Skeletal muscle cell (primary cell): ENCODE data around the gene YDJC.
"Not testable (repeated sequence)": the region's sequence is repeated elsewhere in the genome, so short reads cannot be mapped to it uniquely, and the experiment has no call there.

Experiments
- DNase-seq: peaks from one replicate; pipeline ENCODE4 v3.0.0-alpha.2; 2010; ENCODE audit warnings: low read depth
- H3K4me3 ChIP-seq: 2 replicates; pipeline ENCODE4 v1.5.1; 2011; ENCODE audit warnings: low read depth, mild to moderate bottlenecking, control low read depth, low read length, moderate library complexity

The YDJC gene, protein sequence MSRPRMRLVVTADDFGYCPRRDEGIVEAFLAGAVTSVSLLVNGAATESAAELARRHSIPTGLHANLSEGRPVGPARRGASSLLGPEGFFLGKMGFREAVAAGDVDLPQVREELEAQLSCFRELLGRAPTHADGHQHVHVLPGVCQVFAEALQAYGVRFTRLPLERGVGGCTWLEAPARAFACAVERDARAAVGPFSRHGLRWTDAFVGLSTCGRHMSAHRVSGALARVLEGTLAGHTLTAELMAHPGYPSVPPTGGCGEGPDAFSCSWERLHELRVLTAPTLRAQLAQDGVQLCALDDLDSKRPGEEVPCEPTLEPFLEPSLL

DNA sequence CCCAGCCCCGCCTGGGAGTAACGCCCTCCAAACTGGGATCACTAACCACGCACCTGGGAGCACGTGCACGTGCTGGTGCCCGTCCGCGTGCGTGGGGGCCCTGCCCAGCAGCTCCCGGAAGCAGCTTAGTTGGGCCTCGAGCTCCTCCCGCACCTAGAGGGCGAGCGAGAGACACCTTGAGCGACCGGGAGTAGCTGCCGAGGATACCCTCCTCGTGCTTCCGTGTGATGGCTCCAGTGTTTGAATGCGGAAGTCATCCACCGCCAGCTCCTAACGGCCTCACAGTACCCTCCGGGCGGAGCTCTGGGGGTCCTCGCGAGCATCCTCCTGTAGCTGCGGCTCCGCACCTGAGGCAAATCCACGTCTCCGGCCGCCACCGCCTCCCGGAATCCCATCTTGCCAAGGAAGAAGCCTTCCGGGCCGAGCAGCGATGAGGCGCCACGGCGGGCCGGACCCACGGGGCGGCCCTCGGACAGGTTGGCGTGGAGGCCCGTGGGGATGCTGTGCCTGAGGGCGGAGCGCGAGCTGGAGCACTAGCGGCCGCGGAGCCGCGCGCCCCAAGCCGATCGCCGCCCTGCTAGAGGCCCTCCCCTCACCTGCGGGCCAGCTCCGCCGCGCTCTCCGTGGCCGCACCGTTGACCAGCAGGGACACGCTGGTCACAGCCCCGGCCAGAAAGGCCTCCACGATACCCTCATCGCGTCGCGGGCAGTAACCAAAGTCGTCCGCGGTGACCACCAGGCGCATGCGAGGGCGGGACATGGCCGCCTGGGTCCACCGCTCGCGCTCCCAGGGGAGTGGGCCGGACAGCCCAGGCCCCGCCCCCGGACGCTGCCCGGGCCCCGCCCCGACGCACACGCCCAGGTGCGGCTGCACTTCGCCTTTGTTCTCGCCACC lies at the start of gene YDJC:
YDJC (minus strand) TSS at position 768 of the 895 bp plus-strand sequence; CDS start at position 760, 8 bp downstream.
- H3K4me3 ChIP-seq = peak within 1 kb of the TSS; percentile 94
- DNase-seq = peak; percentile 60

DNA sequence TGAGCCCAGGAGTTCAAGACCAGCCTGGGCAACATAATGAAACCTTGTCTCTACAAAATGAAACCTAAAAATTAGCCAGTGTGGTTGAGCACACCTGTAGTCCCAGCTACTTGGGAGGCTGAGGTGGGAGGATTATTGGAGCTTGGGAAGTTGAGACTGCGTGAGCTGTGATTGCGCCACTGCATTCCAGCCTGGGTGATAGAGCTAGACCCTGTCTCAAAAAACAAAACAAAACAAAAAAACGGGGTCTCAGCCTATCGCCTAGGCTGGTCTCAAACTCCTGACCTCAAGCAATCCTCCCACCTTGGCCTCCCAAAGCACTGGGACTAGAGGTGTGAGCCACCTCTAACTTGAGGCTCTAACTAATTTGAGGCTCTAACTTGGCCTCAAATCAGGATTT lies 49.6 kb upstream of the YDJC start:
- no peak overlapping the region for H3K4me3 ChIP-seq
- DNase-seq = no peak

DNA sequence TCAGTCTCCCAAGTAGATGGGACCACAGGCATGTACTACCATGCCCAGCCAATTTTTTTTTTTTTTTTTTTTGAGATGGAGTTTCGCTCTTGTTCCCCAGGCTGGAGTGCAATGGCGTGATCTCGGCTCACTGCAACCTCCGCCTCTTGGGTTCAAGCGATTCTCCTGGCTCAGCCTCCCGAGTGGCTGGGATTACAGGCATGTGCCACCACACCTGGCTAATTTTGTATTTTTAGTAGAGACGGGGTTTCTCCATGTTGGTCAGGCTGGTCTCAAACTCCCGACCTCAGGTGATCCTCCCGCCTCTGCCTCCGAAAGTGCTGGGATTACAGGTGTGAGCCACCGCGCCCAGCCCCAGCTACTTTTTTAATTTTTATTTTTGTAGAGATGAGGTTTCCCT lies 49.0 kb upstream of the YDJC start:
- H3K4me3 ChIP-seq = not testable (repeated sequence)

DNA sequence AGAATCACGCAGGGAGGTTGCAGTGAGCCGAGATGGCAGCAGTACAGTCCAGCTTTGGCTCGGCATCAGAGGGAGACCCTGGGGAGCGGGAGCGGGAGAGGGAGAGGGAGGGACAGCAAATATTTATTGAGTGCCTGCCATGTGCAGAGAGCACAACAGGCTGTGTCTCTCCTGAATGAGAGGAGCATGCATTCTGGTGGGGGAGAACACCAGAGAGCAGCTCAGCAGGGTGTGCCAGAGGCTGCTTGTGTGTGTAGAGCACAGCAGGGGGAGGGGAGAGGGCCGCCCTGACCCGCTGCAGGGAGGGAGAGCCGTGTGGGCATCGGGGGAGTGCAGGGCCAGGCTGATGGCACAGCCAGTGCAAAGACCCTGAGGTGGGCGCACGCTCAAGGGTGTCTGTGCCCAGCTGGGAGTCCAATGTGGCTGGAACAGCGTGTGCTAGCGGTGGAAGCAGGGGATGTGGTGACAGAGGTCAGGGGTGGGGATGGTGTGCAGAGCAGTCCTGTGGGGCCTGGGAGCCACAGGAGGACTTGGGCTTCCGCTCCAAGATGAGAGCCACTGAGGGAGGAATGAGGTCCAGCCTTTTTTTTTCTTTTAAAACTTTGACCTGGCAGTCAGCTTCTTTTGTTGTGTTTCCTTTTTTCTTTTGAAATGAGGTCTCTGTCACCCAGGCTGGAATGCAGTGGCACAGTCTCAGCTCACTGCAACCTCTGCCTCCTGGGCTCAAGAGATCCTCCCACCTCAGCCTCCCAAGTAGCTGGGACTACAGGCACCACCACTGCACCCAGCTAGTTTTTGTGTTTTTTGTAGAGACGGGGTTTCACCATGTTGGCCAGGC lies 48.0 kb upstream of the YDJC start:
- DNase-seq = no peak
- H3K4me3 ChIP-seq = no peak overlapping the region

More for the DNA sequence above, 49.0 kb upstream of the YDJC start:
- DNase-seq = not testable (repeated sequence)

DNA sequence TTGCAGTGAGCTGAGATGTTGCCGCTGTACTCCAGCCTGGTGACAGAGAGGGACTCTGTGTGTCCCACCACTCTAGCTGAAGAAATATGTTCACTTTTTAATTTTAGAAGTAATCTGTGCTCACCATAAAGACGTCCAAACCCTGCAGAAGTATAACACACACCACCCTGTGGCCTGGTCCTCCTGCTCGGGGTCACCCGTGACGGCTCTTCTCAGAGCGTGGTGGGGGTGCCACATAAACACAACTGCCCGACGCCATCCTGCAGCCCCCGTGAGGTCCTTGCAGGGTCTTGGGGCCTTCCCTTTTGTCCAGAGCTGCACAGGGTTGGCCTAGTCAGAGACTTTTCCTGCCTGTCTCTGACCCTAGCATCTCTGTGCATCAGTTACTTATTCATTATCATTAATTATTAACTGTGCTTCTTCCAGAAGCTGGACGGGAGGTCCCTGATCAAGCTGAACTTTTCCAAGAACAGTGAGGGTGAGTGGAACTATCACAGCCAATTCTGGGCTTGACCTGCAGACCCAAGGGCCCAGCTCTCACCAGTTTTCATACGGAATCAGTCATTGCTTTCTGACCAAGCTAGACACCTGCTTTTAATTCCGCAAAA lies 44.9 kb upstream of the YDJC start:
- H3K4me3 ChIP-seq = no peak overlapping the region
- DNase-seq = no peak

DNA sequence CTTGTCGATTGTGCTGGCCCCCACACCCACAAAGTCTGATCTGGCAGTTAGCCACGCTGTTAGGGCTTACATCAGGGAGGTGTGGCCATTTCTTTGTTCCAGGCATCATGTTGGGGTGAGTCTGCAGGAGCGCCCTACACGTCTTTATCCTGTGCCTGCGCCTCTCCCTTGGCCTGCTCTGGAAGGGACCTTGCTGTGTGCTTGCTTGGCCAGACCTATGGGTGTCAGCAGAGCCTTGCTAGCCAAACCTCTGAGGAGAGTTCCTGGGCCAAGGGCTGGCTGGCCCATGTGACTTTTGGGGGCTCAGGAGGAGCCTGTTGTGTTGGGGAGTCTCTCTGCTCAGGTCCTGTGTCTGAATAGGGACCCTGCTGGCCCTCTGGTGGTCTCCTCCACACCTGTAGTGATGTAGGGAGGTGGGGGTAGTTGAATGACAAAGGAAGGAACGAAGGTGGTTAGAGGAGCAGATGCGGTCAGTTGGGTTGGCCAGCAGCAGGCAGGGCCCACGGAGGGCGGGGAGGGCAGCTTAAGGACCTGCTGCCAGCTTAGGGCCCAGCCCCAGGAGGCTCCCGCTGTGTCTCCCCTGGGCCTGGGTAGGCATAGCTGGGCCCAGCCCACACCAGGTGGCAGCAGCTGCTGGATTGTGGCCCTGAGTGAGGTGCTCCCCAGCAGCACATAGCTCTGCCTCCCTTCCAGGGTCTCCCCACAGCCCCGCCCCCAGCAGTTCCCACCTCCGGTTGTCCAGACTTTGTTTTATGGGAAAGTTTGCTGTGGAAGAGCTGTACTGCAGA lies 43.9 kb upstream of the YDJC start:
- DNase-seq = no peak
- no peak overlapping the region for H3K4me3 ChIP-seq

DNA sequence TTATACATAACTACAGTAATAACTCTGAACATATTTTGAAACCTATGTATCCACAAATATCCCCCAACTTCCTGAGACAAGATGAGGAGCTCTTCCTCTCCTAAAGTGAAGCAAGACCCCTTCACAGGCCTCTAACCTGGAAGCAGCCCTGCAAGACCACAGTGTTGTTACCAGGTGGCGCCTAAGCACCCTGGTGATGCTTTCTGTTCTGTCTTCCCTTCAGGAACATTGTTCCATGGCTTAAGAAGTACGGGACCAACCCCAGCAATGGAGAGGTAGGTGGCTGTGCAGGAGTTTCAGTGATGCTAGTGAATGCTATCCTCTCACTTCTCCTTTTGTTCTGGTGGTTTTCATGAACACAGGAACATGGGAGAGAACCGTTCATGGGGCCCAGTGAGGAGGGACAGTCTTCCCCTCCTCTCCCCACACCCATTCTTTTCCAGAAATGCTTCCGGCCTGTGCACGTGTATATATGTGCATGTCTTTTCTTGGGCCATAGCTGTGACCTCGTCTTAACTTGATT lies 42.3 kb upstream of the YDJC start:
- DNase-seq = no peak
- no peak overlapping the region for H3K4me3 ChIP-seq

DNA sequence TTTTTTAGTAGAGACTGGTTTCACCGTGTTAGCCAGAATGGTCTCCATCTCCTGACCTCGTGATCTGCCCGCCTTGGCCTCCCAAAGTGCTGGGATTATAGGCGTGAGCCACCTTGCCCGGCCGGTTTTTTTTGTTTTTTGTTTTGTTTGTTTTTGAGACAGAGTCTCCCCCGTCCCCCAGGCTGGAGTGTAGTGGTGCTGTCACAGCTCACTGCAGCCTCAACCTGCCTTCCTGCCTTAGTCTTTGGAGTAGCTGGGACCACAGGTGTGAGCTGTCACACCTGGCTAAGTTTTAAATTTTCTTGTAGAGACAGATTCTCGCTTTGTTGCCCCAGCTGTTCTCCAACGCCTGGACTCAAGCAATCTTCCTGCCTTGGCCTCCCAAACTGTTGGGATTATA lies 39.2 kb upstream of the YDJC start:
- no peak overlapping the region for H3K4me3 ChIP-seq
- DNase-seq = no peak

DNA sequence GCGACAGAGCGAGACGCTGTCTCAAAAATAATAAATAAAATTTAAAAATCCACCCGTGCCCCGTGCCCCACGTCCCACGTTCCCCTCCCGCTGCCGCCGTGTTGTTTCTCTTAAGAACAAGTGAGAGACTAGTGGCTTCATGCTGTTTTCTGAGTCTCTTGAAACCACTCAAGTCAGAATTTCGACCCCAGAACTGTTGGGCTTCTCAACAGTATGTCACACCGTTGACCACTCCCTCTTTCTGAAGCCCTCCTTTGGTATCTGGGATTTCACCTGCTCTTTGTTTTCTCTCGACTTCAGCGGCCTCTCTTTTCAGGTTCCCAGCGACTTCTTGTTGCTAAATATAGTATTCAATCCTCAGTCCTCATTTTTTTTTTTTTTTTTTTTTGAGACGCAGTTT lies 37.0 kb upstream of the YDJC start:
- no peak for DNase-seq
- peak overlapping the region; percentile 89 for H3K4me3 ChIP-seq

DNA sequence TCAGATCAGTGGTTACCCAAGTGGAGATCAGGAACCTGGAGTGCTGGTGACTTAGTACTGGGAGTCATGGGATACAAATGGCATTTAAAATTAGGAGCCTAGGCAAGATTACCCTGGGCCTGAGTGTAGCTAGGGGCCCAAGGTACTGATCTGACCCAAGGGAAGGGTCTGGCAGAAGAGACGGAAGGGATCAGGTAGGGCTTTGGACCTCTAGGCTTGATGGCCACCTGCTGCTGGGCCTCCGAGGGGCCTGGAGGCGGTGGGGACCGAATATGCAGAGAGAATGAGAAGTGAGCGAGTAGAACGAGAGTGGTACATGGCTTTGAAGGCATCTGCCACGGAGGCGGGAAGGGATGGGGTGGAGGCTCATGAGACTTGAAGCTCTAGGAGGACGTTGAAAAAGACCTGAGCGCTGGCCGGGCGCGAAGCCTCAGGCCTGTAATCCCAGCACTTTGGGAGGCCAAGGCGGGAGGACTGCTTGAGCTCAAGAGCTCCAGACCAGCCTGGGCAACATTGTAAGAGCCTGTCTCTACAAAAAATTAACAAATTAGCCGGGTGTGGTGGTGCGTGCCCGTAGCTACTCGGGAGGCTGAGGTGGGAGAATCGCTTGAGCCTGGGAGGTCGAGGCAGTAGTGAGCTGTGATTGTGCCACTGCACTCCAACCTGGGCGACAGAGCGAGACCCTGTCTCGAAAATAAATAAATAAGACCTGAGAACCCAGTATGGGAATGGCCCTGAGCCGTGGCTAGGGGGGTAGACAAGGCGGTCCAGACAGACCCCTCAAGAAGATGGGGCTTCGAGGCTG lies 35.4 kb upstream of the YDJC start:
- DNase-seq = no peak
- peak overlapping the region; percentile 89 for H3K4me3 ChIP-seq

DNA sequence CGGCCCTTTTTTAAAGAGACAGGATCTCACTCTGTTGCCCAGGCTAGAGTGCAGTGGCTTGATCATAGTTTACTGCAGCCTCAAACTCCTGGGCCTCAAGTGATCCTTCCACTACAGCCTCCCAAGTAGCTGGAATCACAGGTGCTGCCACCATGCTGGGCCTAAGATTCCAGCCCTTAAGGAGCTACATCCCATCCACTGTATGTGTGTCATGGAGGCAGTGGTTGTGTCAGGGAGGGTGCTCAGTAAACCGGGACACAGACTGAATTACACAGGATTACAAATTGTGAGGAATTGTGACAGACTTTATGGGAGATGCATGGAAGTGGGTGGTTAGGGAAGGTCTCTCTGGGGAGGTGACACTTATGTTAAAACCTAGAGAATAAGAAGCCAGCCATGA lies 33.9 kb upstream of the YDJC start:
- no peak for DNase-seq
- H3K4me3 ChIP-seq = no peak overlapping the region

DNA sequence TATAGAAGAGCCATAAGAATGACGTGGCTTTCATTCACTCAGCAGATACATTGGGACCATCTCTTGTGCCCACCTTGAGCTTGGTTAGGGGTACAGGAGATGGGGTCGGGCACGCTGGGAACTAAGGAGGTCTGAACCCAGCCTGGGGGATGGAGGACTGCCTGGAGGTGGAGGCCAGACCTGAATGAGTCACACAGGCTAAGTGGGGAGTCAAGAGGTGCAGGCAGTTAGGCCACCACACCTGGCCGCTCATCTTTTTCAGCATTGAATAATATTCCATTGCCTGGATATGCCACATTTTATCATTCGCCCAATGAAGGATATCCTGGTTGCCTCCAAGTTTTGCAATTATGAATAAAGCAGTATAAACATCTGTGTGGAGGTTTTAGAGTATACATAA lies 32.2 kb upstream of the YDJC start:
- DNase-seq = no peak
- no peak overlapping the region for H3K4me3 ChIP-seq

DNA sequence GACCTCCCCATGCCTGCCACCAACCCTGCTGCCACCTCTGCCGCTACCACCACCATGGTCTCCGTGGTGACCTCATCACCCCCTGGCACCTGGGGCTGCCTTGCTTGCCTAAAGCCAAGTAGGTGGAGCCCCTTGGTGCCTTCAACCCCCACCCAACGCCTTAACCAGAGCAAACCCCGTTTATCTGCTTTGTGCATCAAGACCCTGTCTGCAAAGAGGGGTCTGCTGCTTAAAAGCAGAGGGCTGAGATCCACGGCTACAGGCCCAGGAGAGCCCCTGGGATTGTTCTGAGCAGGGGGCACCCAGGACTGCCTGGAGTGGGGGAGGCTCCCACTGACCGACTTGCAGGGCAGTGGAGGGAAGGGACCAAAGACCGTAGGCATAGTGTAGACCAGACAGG lies 31.1 kb upstream of the YDJC start:
- DNase-seq = no peak
- H3K4me3 ChIP-seq = no peak overlapping the region

DNA sequence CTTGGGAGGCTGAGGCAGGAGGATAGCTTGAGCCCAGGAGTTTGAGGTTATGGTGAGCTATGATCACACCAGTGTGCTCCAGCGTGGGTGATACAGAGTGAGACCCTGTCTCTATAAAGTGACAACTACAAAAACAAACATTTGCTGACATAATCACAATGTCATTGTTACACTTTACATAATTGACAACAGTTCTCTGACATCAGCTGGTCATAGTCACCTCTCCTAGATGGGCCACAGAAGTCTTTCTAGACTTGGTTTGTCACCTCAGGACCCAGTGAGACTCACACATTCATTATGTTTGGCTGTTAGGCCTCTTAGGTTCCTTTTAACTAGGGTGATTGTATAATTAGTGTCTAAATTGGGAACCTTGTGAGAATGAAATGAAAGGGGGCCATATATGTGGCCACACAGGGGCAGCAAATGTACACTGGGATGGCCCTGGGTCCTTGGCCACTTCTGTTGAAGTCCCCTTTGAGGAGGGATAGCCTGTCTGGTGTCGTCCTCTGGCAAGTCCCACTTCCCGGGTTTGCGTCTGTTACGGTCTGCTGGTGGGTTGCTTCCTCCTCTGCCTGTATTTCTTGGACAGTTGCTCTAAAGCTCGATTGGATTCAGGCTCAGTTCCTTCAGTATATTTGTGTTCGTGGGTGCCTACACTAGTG lies 30.2 kb upstream of the YDJC start:
- DNase-seq = no peak
- H3K4me3 ChIP-seq = no peak overlapping the region

DNA sequence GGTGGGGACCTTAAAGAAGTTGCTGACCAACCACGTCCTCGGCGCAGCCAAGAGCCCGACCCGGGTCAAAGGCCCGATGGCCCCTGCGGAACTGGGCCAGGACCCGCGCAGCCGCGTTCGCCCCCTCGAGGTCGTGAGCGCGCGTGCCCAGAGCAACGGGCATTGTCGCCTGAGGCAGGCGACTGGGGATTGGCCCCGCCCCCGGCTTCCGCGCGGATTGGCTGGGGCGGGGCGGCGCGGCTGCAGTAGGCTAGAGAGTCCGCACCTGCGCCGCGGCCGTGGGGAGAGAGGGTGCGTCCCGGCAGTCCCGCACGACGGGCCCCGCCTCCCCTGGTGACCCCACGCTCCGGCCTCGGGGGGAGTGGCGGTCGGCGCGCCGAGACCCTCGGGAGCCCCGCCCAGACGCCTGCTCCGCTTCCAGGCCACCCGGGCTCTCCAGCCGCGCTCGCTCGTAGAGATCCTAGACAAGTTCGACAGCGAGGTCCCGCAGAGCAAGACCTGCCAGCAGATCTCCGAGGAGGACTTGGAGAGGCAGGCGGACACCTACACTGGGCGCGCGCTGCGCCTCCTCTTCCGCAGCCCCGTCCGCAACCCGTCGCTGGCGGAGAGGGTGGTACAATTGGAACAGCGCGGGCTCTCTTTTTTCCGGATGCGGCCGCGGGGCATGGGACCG lies 27.7 kb upstream of the YDJC start:
- peak overlapping the region; percentile 53 for H3K4me3 ChIP-seq
- DNase-seq = no peak

DNA sequence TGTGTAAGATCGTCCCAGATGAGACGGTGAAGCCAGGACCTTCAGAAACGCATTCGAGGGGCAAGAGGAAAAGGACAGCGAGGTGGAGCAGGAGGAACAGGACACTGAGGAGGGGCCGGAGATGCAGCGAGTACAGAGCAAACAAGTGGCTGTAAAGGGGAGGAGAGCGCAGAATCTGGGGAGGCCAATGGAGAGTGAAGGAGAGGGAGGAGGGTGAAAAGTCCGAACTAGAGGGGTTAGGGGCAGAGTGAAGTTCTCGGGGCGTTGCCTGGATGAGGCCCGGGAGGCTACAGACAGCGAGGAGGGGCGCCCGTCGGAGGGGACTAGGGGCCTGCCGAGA lies 27.2 kb upstream of the YDJC start:
- no peak for DNase-seq
- H3K4me3 ChIP-seq = peak overlapping the region; percentile 53
